Vagina (tissue), 2 donors: ENCODE data around the gene WASHC4. TPM values are rescaled to one million over a fixed set of nuclear protein-coding genes. Genes with fewer than 3 reads are reported as not detected.

Source experiments
- DNase-seq, 2 donors: peaks; one replicate each; pipeline ENCODE4 v3.0.0-alpha.2; 2017; ENCODE audit errors: extremely low spot score in 2 of 2
- H3K27ac ChIP-seq: fragments of 200-600 bp; sonication (generic); one replicate; pipeline ENCODE4 v1.5.1; 2019
- H3K27me3 ChIP-seq: fragments of 200-600 bp; sonication (generic); one replicate; pipeline ENCODE4 v1.5.1; 2019
- H3K36me3 ChIP-seq, 2 donors: fragments of 200-600 bp; sonication (generic); one replicate each; pipeline ENCODE4 v1.5.1; 2017 to 2019
- H3K4me1 ChIP-seq: fragments of 200-600 bp; sonication (generic); one replicate; pipeline ENCODE4 v1.5.1; 2019
- H3K4me3 ChIP-seq, 2 donors: fragments of 200-600 bp; sonication (generic); 1 replicate in 1 of 2; 2 replicates in 1 of 2; pipeline ENCODE4 v1.5.1; 2016 to 2019
- H3K9me3 ChIP-seq: fragments of 200-600 bp; sonication (generic); one replicate; pipeline ENCODE4 v1.5.1; 2019
- CTCF ChIP-seq, 3 experiments: fragments of 450-650 bp in 2 of 3; fragments of 200-600 bp in 1 of 3; sonication (generic) in 1 of 3; IDR thresholded peaks; one replicate each; pipeline ENCODE4 v1.5.1; 2017 to 2019; ENCODE audit warnings: antibody characterized with exemption in 3 of 3, mild to moderate bottlenecking in 2 of 3, moderate library complexity in 2 of 3
- POLR2A ChIP-seq, 2 donors: fragments of 450-650 bp; IDR thresholded peaks; one replicate each; pipeline ENCODE4 v1.6.1; 2017; ENCODE audit warnings: antibody characterized with exemption in 2 of 2, mild to moderate bottlenecking in 2 of 2, moderate library complexity in 2 of 2
- POLR2AphosphoS5 ChIP-seq, 2 donors: sonication (generic); formaldehyde crosslinking; IDR thresholded peaks; one replicate each; pipeline ENCODE4 v1.9.0; 2017; ENCODE audit warnings: antibody characterized with exemption in 2 of 2, mild to moderate bottlenecking in 2 of 2, low read depth in 1 of 2; ENCODE audit not compliant: insufficient read depth in 1 of 2
- intact Hi-C: fragments of 100-400 bp; cut with DNase I; formaldehyde crosslinking; loops from one replicate; pipeline ENCODE4 v1.15.1; 2023
- total RNA-seq: library from RNA; depleted of rRNA; stranded (reverse); fragments of >200 nt; gene quantifications from one replicate; pipeline ENCODE4 v1.2.3, GENCODE V29; 2016

Gene WASHC4
- total RNA-seq, 1 donor from 2014 or later, result 51.1 TPM

- Histone ChIP-seq H3K36me3 (peaks cover 1 to 53% of the 10 kb centered on the region in 2 donors), H3K27ac (peak overlapping the region; percentile 50), H3K9me3 (no peaks in the 10 kb centered on the region), H3K4me3 (no peak overlapping the region), H3K4me1 (peaks cover 22% of the 10 kb centered on the region), H3K27me3 (no peaks in the 10 kb centered on the region)
- TF ChIP-seq POLR2A (IDR thresholded peaks at IDR 0.05), result no peak
- TF ChIP-seq POLR2AphosphoS5 (IDR thresholded peaks at IDR 0.05; ENCODE audit: insufficient read depth in 1 of 2, low read depth in 1 of 2), result no peak
- intact Hi-C loops, result no loop called here
- no peak for DNase-seq
Observed at GRCh38 chr12:105212438-105212837, 104.9 kb downstream of the WASHC4 start.

DNA sequence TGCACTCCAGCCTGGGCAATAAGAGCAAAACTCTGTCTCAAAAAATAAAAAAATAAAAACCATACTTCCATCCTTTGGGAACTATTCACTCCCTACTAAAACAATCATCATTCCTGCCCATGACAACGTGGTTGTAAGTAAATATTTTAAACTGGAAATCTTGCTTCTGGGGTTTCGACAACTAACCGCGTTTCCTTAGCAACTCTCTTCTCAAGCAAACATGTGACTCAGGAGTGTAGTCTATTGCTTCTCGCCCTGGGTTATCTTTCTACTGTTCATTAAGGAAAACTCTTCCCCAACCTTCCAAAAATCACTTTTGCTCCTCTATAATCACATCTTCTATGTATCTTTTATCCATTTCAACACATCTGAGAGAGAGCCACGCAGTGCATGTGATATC lies 106.6 kb downstream of the WASHC4 start:
- Histone ChIP-seq H3K9me3 (no peaks in the 10 kb centered on the region), H3K4me1 (peaks cover 33% of the 10 kb centered on the region), H3K27me3 (no peaks in the 10 kb centered on the region), H3K4me3 (no peak overlapping the region), H3K27ac (no peak overlapping the region), H3K36me3 (peaks cover 0 to 49% of the 10 kb centered on the region in 2 donors)
- no peak for TF ChIP-seq POLR2AphosphoS5 (IDR thresholded peaks at IDR 0.05; ENCODE audit: insufficient read depth in 1 of 2, low read depth in 1 of 2)
- no peak for TF ChIP-seq POLR2A (IDR thresholded peaks at IDR 0.05)
- TF ChIP-seq CTCF (IDR thresholded peaks at IDR 0.05), result no peak
- DNase-seq, result no peak
- intact Hi-C loops, result no loop called here

GRCh38 chr12:105214670-105215375 lies 107.3 kb downstream of the WASHC4 start:
- Histone ChIP-seq H3K9me3 (no peaks in the 10 kb centered on the region), H3K27me3 (no peaks in the 10 kb centered on the region), H3K4me1 (peaks cover 40% of the 10 kb centered on the region), H3K36me3 (peaks cover 0 to 46% of the 10 kb centered on the region in 2 donors), H3K4me3 (no peak overlapping the region), H3K27ac (peak overlapping the region; percentile 45)
- TF ChIP-seq CTCF (IDR thresholded peaks at IDR 0.05) (no peak), POLR2AphosphoS5 (IDR thresholded peaks at IDR 0.05; ENCODE audit: insufficient read depth in 1 of 2, low read depth in 1 of 2) (no peak), POLR2A (IDR thresholded peaks at IDR 0.05) (no peak)
- no peak for DNase-seq
- intact Hi-C loops, result no loop called here

DNA sequence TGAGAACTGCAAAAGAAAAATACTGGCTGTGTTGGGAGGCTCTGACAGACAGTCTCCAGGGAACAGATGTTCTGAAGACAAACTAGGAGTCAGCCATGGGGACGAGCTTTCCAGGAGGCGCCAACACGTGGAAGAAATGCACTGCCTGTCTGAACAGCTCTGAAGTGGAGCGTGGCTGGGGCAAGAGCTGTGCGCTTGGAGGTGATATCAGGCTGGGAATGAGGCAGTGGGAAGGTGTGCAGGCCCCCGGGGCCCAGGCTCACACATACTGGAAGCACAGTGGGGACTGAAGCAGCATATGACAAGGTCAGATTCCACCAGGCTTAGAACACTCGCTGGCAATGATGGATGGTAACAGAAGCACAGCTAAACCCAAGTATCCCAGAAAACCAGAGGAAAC lies 110.9 kb downstream of the WASHC4 start:
- intact Hi-C loops, result no loop called here
- Histone ChIP-seq H3K36me3 (peaks cover 0 to 47% of the 10 kb centered on the region in 2 donors), H3K27ac (peak overlapping the region; percentile 83)

More for the DNA sequence above, 110.9 kb downstream of the WASHC4 start:
- peaks cover 70% of the 10 kb centered on the region for H3K4me1 ChIP-seq
- DNase-seq, result no peak
- no peaks in the 10 kb centered on the region for H3K27me3 ChIP-seq
- TF ChIP-seq POLR2A (IDR thresholded peaks at IDR 0.05) (no peak), CTCF (IDR thresholded peaks at IDR 0.05) (no peak), POLR2AphosphoS5 (IDR thresholded peaks at IDR 0.05; ENCODE audit: insufficient read depth in 1 of 2, low read depth in 1 of 2) (no peak)
- H3K4me3 ChIP-seq, result no peak overlapping the region
- H3K9me3 ChIP-seq, result no peaks in the 10 kb centered on the region

Other genes with a start within 250 kb of the WASHC4 start
- gene SLC41A2, start 149.4 kb upstream of the WASHC4 start, total RNA-seq, result 19.9 TPM
- gene NOPCHAP1, start 121.4 kb upstream of the WASHC4 start, total RNA-seq, result 13.3 TPM
- 5.4 TPM for gene ALDH1L2, start 23.3 kb upstream of the WASHC4 start, total RNA-seq
- gene APPL2, start 128.4 kb downstream of the WASHC4 start, total RNA-seq, result 48.1 TPM
- 131 TPM for gene C12orf75, start 223.0 kb downstream of the WASHC4 start, total RNA-seq